ENCODE data around the gene FAAP20.

The FAAP20 gene

DNA sequence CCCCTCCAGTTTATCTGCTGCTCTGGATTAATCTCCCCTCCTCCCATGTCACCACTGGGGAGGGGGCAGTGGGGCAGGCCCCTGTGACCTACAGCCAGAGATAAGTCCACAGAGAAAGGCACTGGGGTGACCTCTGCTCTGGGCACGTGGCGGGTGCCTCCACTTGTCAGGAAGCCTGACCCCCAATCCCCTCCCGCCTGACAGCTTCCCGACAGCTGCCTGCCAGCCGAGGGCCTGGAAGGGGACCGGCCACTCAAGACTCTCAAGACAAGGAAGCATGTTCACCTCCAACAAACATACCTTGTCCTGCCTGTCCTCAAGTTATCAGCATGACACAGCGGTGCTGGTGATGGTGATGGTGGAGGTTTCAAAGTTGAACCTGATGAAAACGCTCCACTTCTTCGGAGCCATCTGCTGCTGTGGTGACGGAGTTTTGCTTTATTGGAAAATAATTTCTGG is 3.2 kb upstream of the FAAP20 start:
- DNase-seq: no peak

DNA sequence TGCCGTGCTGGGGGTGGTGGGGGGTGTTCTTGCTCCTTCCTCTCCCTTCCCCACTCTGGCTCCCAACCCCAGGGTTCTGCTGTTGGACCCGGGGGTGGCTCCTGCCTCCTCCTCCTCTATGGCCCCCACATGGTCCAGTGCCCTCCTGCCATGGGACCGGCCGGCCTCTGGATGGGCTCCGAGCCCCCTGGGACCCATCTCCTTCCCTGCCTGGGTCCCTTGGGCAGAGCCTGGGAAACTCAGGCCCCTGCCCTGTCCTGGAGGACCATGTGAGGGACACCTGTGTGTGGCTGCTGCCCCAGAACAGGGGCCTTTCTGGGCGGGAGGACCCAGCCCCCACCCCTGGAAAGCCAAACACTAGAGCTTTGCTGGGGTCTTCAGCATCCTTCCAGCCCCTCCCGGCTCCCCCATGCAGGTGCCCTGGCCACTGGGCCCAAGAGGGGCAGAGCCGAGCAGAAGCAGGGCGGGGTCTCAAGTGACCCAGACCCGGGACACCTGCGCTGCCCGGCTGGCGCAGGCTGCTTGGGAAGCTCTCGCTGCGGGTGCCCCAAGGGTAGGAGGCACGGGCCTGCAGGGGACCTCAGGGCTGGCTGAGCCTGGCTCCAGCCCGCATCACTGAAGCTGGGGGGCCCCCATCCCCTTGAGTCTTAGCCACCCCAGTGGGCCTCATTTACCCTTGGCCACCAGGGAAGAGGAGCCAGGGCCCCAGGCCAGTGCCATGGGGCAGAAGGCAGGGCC is 2.5 kb upstream of the FAAP20 start:
- no peak for DNase-seq

DNA sequence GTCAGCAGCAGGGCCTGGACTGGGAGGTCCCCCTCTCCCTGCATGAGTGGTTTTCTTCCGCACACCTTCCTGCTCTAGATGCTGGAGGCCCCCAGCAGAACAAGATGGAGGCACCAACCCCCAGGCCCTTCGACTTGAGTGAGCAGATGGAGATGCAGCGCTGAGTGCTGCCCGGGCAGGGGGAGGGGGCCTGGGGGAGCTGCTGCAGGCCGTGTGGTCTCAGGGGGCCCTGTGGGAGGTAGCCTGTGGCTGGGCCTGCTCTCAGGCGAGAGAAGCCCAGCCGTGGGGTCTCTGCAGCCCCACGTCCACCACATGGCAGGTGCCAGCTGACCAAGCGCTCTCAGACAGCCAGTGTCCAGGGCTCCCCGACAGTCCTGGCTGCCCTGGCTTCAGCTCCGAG is 1.2 kb upstream of the FAAP20 start:
- DNase-seq: no peak

DNA sequence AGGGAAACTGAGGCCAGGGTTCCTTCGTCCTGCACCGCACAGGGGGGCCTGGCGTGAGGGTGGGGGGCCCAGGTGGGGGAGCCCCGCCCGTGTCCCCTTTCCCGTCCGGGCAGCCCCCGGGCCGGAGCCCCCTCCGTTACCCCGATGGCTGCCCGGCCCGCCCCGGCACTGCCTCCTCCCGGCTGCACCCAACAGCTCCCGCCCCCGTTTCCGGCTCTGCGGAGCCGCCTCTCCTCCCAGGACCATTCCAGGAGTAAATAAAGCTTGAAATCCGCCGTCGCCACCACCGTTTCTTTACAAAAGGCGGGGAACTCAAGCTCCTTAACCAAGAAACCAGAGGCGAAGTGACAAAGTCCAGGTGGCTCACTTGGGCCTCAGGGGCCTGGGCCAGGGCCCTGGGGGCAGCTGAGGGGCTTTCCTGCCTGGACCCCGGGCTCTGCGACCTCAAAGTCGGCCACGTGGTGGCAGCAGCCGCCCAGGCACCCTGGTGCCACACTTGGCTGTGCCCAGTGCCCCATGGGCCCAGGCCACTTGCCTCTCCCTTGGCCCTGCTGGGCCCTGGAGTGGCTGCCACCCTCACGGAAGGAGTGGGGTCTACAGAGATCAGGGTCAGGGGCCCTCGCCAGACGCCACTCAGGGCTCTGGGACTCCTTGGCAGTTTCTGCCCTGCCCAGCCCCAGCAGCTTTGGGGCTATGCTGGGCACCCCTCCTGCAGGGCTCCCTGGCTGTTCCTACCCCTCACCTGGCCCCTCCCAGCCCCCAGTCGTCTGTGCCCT is 514 bp upstream of the FAAP20 start:
- DNase-seq: peak in 54 of 56 donors; percentile 39 to 93 (median 78)

DNA sequence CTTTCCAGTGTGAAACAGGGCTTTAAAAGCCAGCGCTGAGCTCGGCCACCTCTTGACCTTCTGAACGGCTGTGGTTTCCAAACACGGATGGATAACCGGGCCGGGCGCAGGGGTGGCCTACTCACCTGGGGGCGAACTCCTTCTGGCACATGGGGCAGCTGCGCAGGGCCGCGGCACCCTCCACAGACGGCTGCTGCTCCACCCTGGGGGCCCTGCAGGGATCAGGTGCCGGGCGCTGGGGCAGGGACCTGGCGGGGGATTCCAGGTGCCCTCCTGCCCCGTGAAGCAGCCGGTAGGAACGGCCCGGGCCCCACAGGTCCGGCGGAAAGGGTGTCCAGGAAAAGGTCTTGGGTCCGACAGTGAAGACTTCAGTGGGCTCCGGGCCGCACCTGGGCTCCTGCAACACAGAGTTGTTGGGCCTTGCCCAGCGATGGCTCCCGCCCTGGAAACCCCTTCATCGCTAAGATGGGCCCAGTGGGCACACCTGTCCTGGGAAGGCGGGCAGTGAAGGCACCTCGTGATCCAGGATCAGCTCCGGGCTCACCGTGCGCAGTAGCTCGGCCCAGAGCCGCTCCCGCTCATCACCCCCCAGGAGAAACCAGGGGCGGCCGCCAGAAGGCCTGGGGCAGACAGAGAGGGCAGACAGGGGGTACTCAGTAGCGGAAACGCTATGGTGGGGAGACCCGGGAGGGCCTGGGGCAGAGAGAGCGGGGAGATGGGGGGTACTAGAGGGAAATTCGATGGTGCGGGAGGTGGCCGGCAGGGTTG is 874 bp downstream of the FAAP20 start:
- no peak for DNase-seq

DNA sequence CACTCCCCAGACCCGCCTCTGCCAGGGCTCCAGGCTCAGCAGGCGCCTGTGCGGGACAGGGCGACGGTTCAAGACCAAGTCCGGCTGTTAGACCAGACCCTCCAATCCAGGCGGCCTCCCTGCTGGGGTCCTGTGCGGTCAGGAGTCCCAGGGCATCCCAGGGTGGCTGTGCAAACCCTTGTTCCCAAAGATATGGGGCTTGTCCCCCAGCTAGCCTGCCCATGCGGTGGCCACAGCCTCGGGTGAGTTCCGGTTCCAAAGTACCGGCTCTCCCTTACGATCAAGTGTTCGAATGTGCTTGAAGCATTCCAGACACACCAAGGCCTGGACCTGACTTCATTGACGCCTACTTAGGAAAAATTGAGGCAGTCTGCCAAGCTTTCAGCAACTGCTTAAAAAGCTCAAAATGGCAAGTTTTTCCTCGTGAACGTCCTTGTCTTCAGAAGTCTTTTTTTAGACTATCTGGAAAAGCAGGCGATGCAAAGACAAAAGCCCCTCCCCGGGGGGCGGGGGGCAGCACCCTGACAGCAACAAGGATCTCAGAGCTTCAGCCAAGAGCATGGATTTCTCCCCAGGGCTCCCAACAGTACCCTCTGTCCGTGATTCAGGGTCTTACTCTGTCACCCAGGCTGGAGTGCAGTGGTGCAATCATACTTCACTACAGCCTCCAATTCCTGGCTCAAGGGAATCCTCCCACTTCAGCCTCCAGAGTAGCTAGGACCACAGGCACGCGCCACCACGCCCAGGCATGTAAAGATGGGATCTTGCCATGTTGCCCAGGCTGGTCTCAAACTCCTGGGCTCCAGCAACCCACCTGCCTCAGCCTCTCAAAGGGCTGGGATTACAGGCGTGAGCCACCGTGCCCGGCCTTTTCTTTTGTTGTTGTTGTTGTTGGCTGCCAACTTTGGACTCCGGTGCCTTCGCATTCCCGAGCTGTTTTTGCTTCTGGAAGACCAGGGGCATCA is 2.3 kb downstream of the FAAP20 start:
- DNase-seq: peak in 8 of 56 donors; percentile 22 to 39 (median 34)

DNA sequence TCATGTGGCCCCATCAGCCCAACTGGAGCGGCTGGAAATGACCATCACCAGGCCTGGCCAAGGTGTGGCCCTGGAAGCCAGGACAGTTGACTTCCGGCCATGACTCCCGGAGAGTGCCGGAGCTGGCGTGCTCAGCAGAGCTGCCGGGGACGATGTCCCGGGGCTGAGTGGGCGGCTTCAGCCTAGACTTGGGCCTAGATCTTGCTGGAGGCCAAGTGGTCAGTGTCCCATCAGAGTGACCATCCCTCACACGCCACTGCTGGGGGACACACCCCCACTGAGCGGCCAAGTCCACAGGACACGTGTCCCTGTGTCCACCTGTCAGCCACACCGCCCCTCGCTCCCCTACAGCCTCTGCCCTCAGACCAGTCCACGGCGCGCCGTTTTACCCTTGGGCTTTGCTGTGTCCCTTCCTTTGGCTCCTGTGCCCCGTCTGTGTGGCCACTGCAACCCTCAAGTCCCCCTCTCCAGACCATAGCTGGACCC is 4.0 kb downstream of the FAAP20 start:
- DNase-seq: peak in 1 of 56 donors; percentile 52

DNA sequence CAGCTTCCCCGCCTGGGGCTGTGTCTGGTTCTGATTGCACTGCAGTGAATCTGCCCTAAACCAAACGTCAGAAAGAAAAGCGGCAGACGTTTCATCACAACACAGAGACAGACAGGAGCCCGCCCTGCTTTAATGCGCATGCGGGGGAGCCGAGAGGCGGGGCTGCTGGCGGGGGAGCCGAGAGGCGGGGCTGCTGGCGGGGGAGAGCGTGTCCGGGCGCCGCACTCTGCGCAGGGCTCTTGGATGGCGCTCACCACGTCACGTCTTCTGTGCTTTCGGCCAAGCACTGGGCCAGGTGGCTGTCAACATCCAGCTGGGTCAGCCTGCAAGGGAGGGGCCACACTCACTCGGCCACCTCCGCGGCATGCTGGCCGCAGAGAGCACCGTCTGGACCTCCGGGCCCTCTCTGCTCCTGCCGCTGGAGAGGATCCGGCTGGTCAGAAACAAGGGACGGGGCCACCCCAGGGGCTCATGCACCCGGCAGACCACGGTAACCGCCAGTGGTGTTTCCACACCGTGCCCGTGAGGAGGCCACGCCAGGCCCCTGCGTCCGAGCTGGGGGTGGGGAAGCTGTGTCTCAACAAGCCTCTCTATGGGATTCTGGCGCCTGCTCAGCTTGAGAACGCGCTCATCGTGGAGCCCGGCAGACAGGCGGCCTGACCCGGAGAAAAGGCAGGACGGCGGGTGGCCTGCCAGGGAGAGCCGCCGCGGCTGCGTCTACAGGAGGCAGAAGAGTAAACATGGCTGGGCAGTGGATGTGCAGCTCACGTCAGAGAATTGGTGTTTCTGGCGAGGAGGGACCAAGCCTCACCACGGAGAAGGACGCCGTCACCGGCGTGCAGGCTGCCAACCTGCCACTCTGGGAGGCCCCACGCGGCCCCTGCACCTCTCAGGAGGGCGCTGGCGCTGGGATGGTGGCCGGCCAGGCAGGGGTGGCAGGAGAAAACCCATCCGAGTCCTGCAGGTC is 4.8 kb downstream of the FAAP20 start:
- peak; percentile 64 to 96 (median 90) for DNase-seq

DNA sequence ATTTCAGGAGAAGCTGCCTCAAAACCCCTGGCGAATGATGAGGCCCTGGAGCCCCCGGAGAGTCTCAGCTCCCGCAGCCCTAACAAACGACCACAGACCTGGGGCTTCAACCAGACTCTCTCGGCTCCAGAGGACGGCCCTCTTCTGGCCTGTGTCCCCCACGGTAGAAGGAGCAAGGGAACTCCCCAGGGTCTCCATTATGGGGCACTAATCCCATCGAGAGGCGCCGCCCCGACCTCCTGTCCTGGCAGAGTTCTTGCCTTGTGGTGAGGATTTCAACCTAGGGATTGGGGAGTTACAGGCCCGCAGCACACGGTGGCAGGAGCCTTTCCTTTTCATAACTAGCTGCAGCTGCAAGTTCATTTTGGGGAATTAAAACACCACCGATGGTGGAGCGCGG is 6.2 kb downstream of the FAAP20 start:
- DNase-seq: no peak

DNA sequence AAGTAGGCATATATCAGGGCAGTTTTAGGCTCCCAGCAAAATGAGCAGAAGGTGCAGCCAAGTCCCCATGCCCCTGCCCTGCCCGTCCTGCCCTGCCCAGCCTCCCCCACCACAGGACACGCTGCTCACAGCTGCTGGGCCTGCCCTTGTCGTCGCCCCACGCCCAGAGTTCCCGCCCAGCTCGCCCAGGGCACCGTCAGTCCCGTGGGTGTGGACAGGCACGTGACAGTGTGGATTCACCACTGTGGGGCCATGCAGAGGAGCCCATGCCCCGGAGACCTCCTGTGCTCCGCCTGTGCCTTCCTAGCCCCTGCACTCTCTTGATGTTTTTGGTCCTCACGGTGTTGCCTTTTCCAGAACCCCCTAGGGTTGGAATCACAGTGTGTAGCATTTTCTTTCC is 7.0 kb downstream of the FAAP20 start:
- DNase-seq: no peak

DNA sequence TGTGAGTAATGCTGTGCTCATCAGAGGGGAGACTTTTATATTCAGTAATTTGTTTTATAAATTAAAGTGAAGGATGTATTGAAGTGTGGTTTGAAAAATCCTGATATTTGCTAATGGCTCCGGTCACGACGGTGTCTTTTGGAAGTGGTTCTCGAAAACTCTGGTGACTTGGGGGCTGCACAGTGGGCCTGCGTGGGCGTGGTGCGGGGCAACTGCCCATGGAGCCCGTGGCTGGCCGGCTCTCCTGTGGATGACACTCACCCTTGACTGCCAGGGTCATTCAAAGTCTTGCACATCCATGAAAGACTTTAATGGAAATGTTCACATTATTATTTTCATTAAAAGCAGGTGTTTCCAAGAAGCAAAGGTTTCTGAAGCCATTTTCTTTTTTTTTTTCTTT is 7.7 kb downstream of the FAAP20 start:
- no peak for DNase-seq

DNA sequence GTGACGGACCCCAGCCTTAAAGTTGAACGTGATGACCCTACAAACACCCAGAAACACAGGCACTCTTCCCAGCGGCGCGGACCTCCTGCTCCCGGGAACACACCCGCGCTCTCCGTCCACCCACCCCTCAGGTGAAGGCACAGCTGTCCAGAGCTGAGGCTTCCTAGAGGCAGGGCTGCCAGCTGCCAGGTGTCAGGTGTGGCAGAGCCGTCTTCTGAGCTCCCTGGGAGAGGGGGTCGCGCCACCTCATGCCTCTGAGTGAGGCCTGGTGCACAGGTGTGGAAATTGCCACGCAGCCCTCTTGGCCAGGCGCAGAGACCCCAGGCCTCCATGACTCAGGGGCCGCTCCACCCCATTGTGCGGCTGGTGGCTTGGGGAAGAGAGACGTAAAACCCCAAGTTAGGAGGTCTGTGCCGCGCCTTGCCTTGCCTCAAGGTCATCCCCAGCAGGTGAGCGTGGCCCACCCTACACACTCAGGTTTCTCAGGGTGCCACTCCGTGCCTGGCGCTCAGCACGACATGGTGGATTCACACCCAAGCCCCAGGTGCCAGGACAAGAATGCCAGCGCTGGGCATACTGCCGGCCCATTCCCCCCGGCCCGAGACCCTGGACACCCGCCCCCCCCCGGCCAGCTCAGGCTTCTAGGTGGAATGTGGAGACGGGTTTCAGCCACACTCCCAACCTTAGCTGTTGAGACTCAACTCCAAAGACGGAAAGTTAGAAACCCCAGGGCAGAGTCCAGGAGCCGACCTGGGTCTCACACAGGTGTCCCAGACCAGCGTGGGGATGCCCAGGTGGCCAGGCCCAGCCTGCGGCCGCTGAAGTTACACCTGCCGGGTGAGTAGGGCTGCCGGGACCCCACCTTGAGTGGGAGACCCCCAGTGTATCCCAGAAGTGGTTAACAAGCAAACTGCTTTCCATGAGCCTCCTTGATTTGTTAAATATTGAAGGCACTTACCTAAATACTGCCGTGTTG is 8.4 kb downstream of the FAAP20 start:
- DNase-seq: no peak

DNA sequence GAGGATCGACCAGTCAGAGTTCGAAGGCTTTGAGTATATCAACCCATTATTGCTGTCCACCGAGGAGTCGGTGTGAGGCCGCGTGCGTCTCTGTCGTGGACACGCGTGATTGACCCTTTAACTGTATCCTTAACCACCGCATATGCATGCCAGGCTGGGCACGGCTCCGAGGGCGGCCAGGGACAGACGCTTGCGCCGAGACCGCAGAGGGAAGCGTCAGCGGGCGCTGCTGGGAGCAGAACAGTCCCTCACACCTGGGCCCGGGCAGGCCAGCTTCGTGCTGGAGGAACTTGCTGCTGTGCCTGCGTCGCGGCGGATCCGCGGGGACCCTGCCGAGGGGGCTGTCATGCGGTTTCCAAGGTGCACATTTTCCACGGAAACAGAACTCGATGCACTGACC is 9.6 kb downstream of the FAAP20 start:
- no peak for DNase-seq

DNA sequence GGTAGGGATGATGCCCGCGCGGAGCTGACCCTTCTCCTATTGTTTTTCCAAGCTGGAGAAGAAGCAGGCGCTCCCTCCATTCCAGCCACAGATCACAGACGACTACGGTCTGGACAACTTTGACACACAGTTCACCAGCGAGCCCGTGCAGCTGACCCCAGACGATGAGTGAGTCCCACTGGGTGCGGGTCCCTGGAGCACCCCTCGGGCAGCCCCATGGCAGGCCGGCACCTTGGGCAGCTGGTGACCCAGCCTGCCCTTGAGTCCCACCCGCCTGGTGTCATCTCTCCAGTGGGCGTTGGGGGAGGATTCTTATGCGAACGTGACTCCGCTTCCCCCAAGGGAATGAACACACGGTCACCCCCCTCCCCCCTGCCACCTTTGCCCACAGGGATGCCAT is 10.0 kb downstream of the FAAP20 start:
- no peak for DNase-seq

DNA sequence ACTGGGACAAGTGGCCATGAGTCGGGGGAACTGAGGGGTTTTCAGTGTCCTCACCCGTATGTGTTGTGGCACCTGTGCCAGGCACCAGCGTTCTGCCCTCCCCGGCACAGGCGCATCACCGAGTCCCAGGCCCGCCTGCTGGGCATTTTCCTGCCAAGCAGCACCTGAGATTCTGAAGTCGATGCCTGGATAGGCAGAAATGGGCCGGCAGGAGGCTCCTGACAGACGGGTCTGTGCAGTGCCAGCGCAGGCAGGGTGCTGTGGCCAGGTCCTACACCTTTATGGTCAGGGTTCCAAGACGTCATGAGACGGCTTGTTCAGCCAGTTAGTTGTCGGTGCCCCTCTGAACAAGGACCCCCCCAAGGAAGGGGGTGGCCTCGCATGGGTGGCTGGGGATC is 10.6 kb downstream of the FAAP20 start:
- DNase-seq: no peak

DNA sequence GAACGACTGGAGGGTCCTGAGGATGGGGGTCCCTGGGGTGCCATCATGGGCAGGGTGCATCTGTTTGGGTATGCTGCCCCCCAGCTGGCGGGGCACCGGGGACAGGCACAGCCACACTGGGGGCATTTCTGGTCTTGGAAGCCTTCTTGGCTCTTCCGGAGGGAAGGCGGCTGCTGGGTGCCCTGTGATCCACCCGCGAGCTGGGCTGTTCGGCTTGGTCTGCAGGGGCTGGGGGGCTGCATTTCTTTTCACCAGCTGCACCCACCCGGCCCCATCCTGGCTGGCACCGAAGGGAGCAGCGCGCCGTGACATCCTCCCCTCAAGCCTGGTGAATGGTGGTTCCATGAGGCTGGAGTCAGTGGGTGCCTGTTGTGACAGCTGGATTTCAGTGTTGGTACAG is 12.2 kb downstream of the FAAP20 start:
- DNase-seq: no peak

DNA sequence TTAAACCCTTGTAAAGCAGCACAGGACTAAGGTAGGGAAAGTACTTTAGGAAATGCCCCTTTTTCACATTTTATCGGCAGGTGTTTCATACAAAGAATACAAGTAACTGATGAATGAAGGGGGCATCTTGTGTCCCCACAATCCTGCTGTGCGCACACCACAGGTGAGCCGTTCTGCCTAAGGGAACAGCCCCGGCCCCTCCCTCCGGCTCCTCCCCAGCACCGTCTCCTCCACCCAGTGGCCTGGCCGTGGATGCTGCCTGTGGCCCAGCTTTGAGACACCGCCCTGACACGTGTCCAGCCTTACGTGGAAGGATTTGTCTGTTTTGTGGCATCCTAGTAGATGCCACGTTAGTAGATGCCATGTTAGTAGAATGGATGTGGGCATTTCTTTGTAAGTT is 12.8 kb downstream of the FAAP20 start:
- DNase-seq: no peak

DNA sequence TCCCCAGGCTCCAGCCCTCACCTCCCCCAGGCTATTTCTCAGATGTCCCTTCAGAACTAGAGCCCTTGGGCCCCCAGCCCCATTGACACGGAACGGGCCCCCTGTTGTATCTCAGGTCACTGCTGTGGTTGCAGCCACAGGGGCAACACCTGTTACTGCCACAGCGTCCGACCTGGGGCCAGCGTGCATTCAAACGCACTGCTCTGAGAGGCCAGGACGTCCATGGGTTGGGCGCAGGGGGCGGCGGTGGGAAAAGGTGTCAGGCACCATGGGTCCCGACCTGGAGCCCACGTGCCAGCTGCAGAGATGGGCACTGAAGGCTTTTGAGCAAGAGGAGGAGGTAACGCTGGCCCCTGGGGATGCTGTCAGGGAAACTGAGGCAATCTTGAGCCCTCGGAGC is 13.3 kb downstream of the FAAP20 start:
- no peak for DNase-seq
